COR-L47 (cell line): ENCODE results near the gene SERPINA6.
"Not testable (repeated sequence)": the region's sequence is repeated elsewhere in the genome, so short reads cannot be mapped to it uniquely, and the experiment has no call there.

Experiments
- DNase-seq: peaks from one replicate; lab custom pipeline; 2025; lab: John Stamatoyannopoulos, UW

SERPINA6 gene

GRCh38 chr14:94321421-94322271, 1.5 kb downstream of the SERPINA6 start:
- DNase-seq: no peak

- DNase-seq: no peak
Measured at GRCh38 chr14:94320243-94320642, 2.9 kb downstream of the SERPINA6 start.

GRCh38 chr14:94317259-94317658, 5.9 kb downstream of the SERPINA6 start:
- no peak for DNase-seq

GRCh38 chr14:94316692-94317091, 6.4 kb downstream of the SERPINA6 start:
- no peak for DNase-seq

GRCh38 chr14:94314890-94315289, 8.2 kb downstream of the SERPINA6 start:
- no peak for DNase-seq

GRCh38 chr14:94313991-94314655, 9.0 kb downstream of the SERPINA6 start:
- DNase-seq: no peak

GRCh38 chr14:94312481-94313246, 10.5 kb downstream of the SERPINA6 start:
- no peak for DNase-seq

- DNase-seq: no peak
Measured at GRCh38 chr14:94310248-94310647, 12.9 kb downstream of the SERPINA6 start.

GRCh38 chr14:94309721-94310120, 13.4 kb downstream of the SERPINA6 start:
- no peak for DNase-seq

- DNase-seq: no peak
Measured at GRCh38 chr14:94307410-94307992, 15.6 kb downstream of the SERPINA6 start.

- DNase-seq: no peak
Measured at GRCh38 chr14:94306047-94306978, 16.8 kb downstream of the SERPINA6 start.

GRCh38 chr14:94305620-94306019, 17.5 kb downstream of the SERPINA6 start:
- DNase-seq: no peak

GRCh38 chr14:94304243-94304642, 18.9 kb downstream of the SERPINA6 start:
- no peak for DNase-seq

GRCh38 chr14:94303111-94303510, 20.0 kb downstream of the SERPINA6 start:
- no peak for DNase-seq

GRCh38 chr14:94298130-94298529, 25.0 kb downstream of the SERPINA6 start:
- no peak for DNase-seq

- DNase-seq: not testable (repeated sequence)
Measured at GRCh38 chr14:94296181-94296545, 27.0 kb downstream of the SERPINA6 start.

- DNase-seq: no peak
Measured at GRCh38 chr14:94295360-94296180, 27.6 kb downstream of the SERPINA6 start.

- DNase-seq: no peak
Measured at GRCh38 chr14:94293578-94293924, 29.6 kb downstream of the SERPINA6 start.

- DNase-seq: no peak
Measured at GRCh38 chr14:94292872-94293577, 30.1 kb downstream of the SERPINA6 start, which contains the start of gene SERPINA10. SERPINA10 (minus strand) TSS chr14:94293268; CDS start chr14:94290593, 2,675 bp downstream.

GRCh38 chr14:94292526-94292871, 30.6 kb downstream of the SERPINA6 start:
- DNase-seq: no peak
